ENCODE measurements around the gene HLA-DPB1. TPM values are rescaled to one million over a fixed set of nuclear protein-coding genes. Genes with fewer than 3 reads are reported as not detected.
"Not testable (repeated sequence)": the region's sequence is repeated elsewhere in the genome, so short reads cannot be mapped to it uniquely, and the experiment has no call there.

The HLA-DPB1 gene
- total RNA-seq, 2 experiments from 2014 or later: 29.0 to 31.7 TPM

- ATAC-seq (ENCODE audit: poor library complexity) (no peak), DNase-seq (peak in 2 of 14 experiments; percentile 59 to 63)
- CTCF ChIA-PET: no interaction called here
Observed at GRCh38 chr6:33061987-33062386, 13.8 kb upstream of the HLA-DPB1 start.

GRCh38 chr6:33063435-33063834 is 12.4 kb upstream of the HLA-DPB1 start:
- H3K4me1 Mint-ChIP-seq (ENCODE audit: low read depth); DNase-seq; intact Hi-C loops (cut with DNase I, micrococcal nuclease); H3K36me3 ChIP-seq (ENCODE audit: insufficient read depth, low read length); H3K4me3 Mint-ChIP-seq; H3K27ac Mint-ChIP-seq; H3K27ac ChIP-seq (ENCODE audit: low read depth in 1 of 2, low read length in 2 of 2); H3K9me3 ChIP-seq (ENCODE audit: control insufficient read depth in 1 of 2, insufficient read depth in 1 of 2, low read length in 2 of 2); H3K27me3 ChIP-seq (ENCODE audit: control insufficient read depth in 1 of 2, insufficient read depth in 2 of 2, low read length in 2 of 2); H3K4me1 ChIP-seq (ENCODE audit: insufficient read depth, low read length); H3K4me3 ChIP-seq (ENCODE audit: low read length); CTCF ChIA-PET; ATAC-seq (ENCODE audit: poor library complexity); POLR2A ChIA-PET; H3K9me3 Mint-ChIP-seq; H3K27me3 Mint-ChIP-seq: not testable (repeated sequence)
- H3K36me3 Mint-ChIP-seq (ENCODE audit: low read depth): peaks cover 30% of the 10 kb centered on the region

More at GRCh38 chr6:33061987-33062386, 13.8 kb upstream of the HLA-DPB1 start:
- Histone ChIP-seq H3K27ac (ENCODE audit: low read depth in 1 of 2, low read length in 2 of 2) (no peak overlapping the region), H3K4me1 (ENCODE audit: insufficient read depth, low read length) (no peaks in the 10 kb centered on the region), H3K36me3 (ENCODE audit: insufficient read depth, low read length) (no peaks in the 10 kb centered on the region), H3K9me3 (ENCODE audit: control insufficient read depth in 1 of 2, insufficient read depth in 1 of 2, low read length in 2 of 2) (no peaks in the 10 kb centered on the region), H3K4me3 (ENCODE audit: low read length) (no peak overlapping the region), H3K27me3 (ENCODE audit: control insufficient read depth in 1 of 2, insufficient read depth in 2 of 2, low read length in 2 of 2) (no peaks in the 10 kb centered on the region)
- peaks cover 3% of the 10 kb centered on the region for H3K9me3 Mint-ChIP-seq
- POLR2A ChIA-PET: interaction anchor here (0.6 kb wide), 1 partner anchor 47 kb away, joined by 3 read pairs; no protein-coding TSS in a partner anchor
- intact Hi-C loops (cut with DNase I, micrococcal nuclease): no loop called here
- H3K27ac Mint-ChIP-seq: no peak overlapping the region
- no peak overlapping the region for H3K4me3 Mint-ChIP-seq
- no peak for TF ChIP-seq CTCF (IDR thresholded peaks at IDR 0.05)
- H3K36me3 Mint-ChIP-seq (ENCODE audit: low read depth): peaks cover 16% of the 10 kb centered on the region
- peaks cover 9% of the 10 kb centered on the region for H3K4me1 Mint-ChIP-seq (ENCODE audit: low read depth)
- H3K27me3 Mint-ChIP-seq: peaks cover 8% of the 10 kb centered on the region

GRCh38 chr6:33064723-33065122 is 11.1 kb upstream of the HLA-DPB1 start:
- H3K36me3 ChIP-seq (ENCODE audit: insufficient read depth, low read length): peaks cover 12% of the 10 kb centered on the region
- no peaks in the 10 kb centered on the region for H3K9me3 ChIP-seq (ENCODE audit: control insufficient read depth in 1 of 2, insufficient read depth in 1 of 2, low read length in 2 of 2)
- no peaks in the 10 kb centered on the region for H3K27me3 ChIP-seq (ENCODE audit: control insufficient read depth in 1 of 2, insufficient read depth in 2 of 2, low read length in 2 of 2)
- no peak overlapping the region for H3K27ac Mint-ChIP-seq
- no peaks in the 10 kb centered on the region for H3K4me1 Mint-ChIP-seq (ENCODE audit: low read depth)
- TF ChIP-seq CTCF (IDR thresholded peaks at IDR 0.05): no peak
- no peak overlapping the region for H3K27ac ChIP-seq (ENCODE audit: low read depth in 1 of 2, low read length in 2 of 2)
- ATAC-seq (ENCODE audit: poor library complexity) (no peak), DNase-seq (no peak)
- CTCF ChIA-PET: no interaction called here
- peaks cover 10% of the 10 kb centered on the region for H3K9me3 Mint-ChIP-seq
- POLR2A ChIA-PET: no interaction called here
- H3K4me3 ChIP-seq (ENCODE audit: low read length): no peak overlapping the region
- intact Hi-C loops (cut with DNase I, micrococcal nuclease): no loop called here
- no peaks in the 10 kb centered on the region for H3K4me1 ChIP-seq (ENCODE audit: insufficient read depth, low read length)
- H3K4me3 Mint-ChIP-seq: no peak overlapping the region
- peaks cover 8% of the 10 kb centered on the region for H3K27me3 Mint-ChIP-seq
- peaks cover 40% of the 10 kb centered on the region for H3K36me3 Mint-ChIP-seq (ENCODE audit: low read depth)

GRCh38 chr6:33065312-33065711 is 10.5 kb upstream of the HLA-DPB1 start:
- Histone ChIP-seq H3K27ac (ENCODE audit: low read depth in 1 of 2, low read length in 2 of 2) (no peak overlapping the region), H3K4me1 (ENCODE audit: insufficient read depth, low read length) (no peaks in the 10 kb centered on the region), H3K9me3 (ENCODE audit: control insufficient read depth in 1 of 2, insufficient read depth in 1 of 2, low read length in 2 of 2) (no peaks in the 10 kb centered on the region), H3K4me3 (ENCODE audit: low read length) (no peak overlapping the region), H3K36me3 (ENCODE audit: insufficient read depth, low read length) (peaks cover 12% of the 10 kb centered on the region), H3K27me3 (ENCODE audit: control insufficient read depth in 1 of 2, insufficient read depth in 2 of 2, low read length in 2 of 2) (no peaks in the 10 kb centered on the region)
- ChIA-PET CTCF (no interaction called here), POLR2A (no interaction called here)
- no peaks in the 10 kb centered on the region for H3K4me1 Mint-ChIP-seq (ENCODE audit: low read depth)
- DNase-seq: no peak
- H3K36me3 Mint-ChIP-seq (ENCODE audit: low read depth): peaks cover 42% of the 10 kb centered on the region
- no peak overlapping the region for H3K4me3 Mint-ChIP-seq
- H3K27me3 Mint-ChIP-seq: peaks cover 8% of the 10 kb centered on the region
- no peak overlapping the region for H3K27ac Mint-ChIP-seq
- ATAC-seq (ENCODE audit: poor library complexity): no peak
- intact Hi-C loops (cut with DNase I, micrococcal nuclease): no loop called here
- H3K9me3 Mint-ChIP-seq: peaks cover 10% of the 10 kb centered on the region
- no peak for TF ChIP-seq CTCF (IDR thresholded peaks at IDR 0.05)

All from CD4-positive, alpha-beta T cell (primary cell).